GM18951 (cell line): ENCODE results near the gene OR1F1.

Experiments used
- POLR2A ChIP-seq: IDR thresholded peaks from 4 replicates; pipeline ENCODE4 v1.6.1; 2011; ENCODE audit warnings: mild to moderate bottlenecking; ENCODE audit not compliant: insufficient read length, insufficient read depth; ENCODE audit errors: extremely low read depth
- in situ Hi-C: fragments of 300-500 bp; cut with MboI; formaldehyde crosslinking; loops from one replicate; pipeline ENCODE4 v1.12.0; 2022; ENCODE audit warnings: low sequenced_read_pairs, mixed read lengths, inconsistent platforms; ENCODE audit not compliant: unreplicated experiment

Gene OR1F1

GRCh38 chr16:3249020-3249419 is 61.0 kb downstream of the OR1F1 start:
- TF ChIP-seq POLR2A: no peak
- in situ Hi-C loops: no loop called here

- no peak for TF ChIP-seq POLR2A
- in situ Hi-C loops: no loop called here
Measured at GRCh38 chr16:3249451-3249850, 61.4 kb downstream of the OR1F1 start.

GRCh38 chr16:3252967-3253366 is 65.0 kb downstream of the OR1F1 start:
- no peak for TF ChIP-seq POLR2A

GRCh38 chr16:3254309-3254708 is 66.3 kb downstream of the OR1F1 start:
- in situ Hi-C loops: no loop called here
- TF ChIP-seq POLR2A: no peak

More at GRCh38 chr16:3252967-3253366, 65.0 kb downstream of the OR1F1 start:
- in situ Hi-C loops: no loop called here
